Stimulated activated CD8-positive, alpha-beta memory T cell treated with anti-CD3 and anti-CD28 coated beads, Interleukin-15, amount 100 ng/mL, for 24 hours (primary cell): Measurements from ENCODE around the gene DEFB112.

Experiments
- DNase-seq: peaks from one replicate; pipeline ENCODE4 v3.0.0-alpha.2; 2020; ENCODE audit warnings: low read depth

The DEFB112 gene

GRCh38 chr6:50049829-50050228 lies at the start of gene DEFB112:
Gene DEFB112 (minus strand): TSS chr6:50049929. CDS start chr6:50049869, 60 bp downstream.
- DNase-seq = no peak

- no peak for DNase-seq
These were observed 48.9 kb upstream of the DEFB112 start for GRCh38 chr6:50098641-50098993.

GRCh38 chr6:50097966-50098640 lies 48.4 kb upstream of the DEFB112 start:
- DNase-seq = no peak

- DNase-seq = no peak
These were observed 46.6 kb upstream of the DEFB112 start for GRCh38 chr6:50096296-50096695.

- DNase-seq = no peak
These were observed 44.2 kb upstream of the DEFB112 start for GRCh38 chr6:50093938-50094272.

- no peak for DNase-seq
These were observed 43.6 kb upstream of the DEFB112 start for GRCh38 chr6:50093116-50093937.

- no peak for DNase-seq
These were observed 41.9 kb upstream of the DEFB112 start for GRCh38 chr6:50091641-50092040.

GRCh38 chr6:50089911-50090310 lies 40.2 kb upstream of the DEFB112 start:
- DNase-seq = no peak

- DNase-seq = no peak
These were observed 37.7 kb upstream of the DEFB112 start for GRCh38 chr6:50087231-50087954.

- DNase-seq = no peak
These were observed 27.7 kb upstream of the DEFB112 start for GRCh38 chr6:50077385-50077784.

- no peak for DNase-seq
These were observed 26.7 kb upstream of the DEFB112 start for GRCh38 chr6:50076431-50076830.

GRCh38 chr6:50071921-50072320 lies 22.2 kb upstream of the DEFB112 start:
- no peak for DNase-seq

GRCh38 chr6:50070101-50070500 lies 20.4 kb upstream of the DEFB112 start:
- no peak for DNase-seq

GRCh38 chr6:50062051-50062450 lies 12.3 kb upstream of the DEFB112 start:
- DNase-seq = no peak

- DNase-seq = no peak
These were observed 6.5 kb upstream of the DEFB112 start for GRCh38 chr6:50056242-50056641.

- DNase-seq = no peak
These were observed 2.7 kb downstream of the DEFB112 start for GRCh38 chr6:50047026-50047425.

- no peak for DNase-seq
These were observed 18.8 kb downstream of the DEFB112 start for GRCh38 chr6:50030777-50031562.

- no peak for DNase-seq
These were observed 19.4 kb downstream of the DEFB112 start for GRCh38 chr6:50030350-50030749.

GRCh38 chr6:50025258-50025657 lies 24.5 kb downstream of the DEFB112 start:
- no peak for DNase-seq

GRCh38 chr6:50021894-50022293 lies 27.8 kb downstream of the DEFB112 start, which contains the start of gene DEFB110:
Gene DEFB110 (minus strand): TSS chr6:50021994. CDS start chr6:50021935, 59 bp downstream.
- no peak for DNase-seq

GRCh38 chr6:50007819-50008218 lies 41.9 kb downstream of the DEFB112 start:
- no peak for DNase-seq

GRCh38 chr6:50003139-50003538 lies 46.6 kb downstream of the DEFB112 start:
- no peak for DNase-seq
